Naive thymus-derived CD8-positive, alpha-beta T cell (primary cell): ENCODE measurements around the gene INIP. TPM values are rescaled to one million over a fixed set of nuclear protein-coding genes. Genes with fewer than 3 reads are reported as not detected.
A peak's percentile ranks its signal among the peaks of the same experiment; 100 is the strongest.
"Not testable (repeated sequence)": the region's sequence is repeated elsewhere in the genome, so short reads cannot be mapped to it uniquely, and the experiment has no call there.

ENCODE experiments used
- ATAC-seq, 2 donors: fragments of 150-1000 bp; cut with Tn5 transposase in 1 of 2; sonication (Bioruptor Pico), chemical (Tn5 transposase) in 1 of 2; 1 replicate in 1 of 2; 2 replicates in 1 of 2; pipeline ENCODE4 v1.10.0; 2021; ENCODE audit warnings: mild to moderate bottlenecking in 2 of 2, moderate library complexity in 2 of 2
- POLR2A ChIA-PET: fragments of 350-600 bp; sonication (Branson Sonifier 250); formaldehyde crosslinking; loops from one replicate; lab custom pipeline; 2021; ENCODE audit warnings: antibody characterized with exemption; lab: Charles Lee
- DNase-seq, 10 donors: peaks; one replicate each; pipeline versions ENCODE4 v3.0.0 to v3.0.0-alpha.2; 2020 to 2022
- H3K27ac Mint-ChIP-seq, 10 donors: one replicate each; pipeline ENCODE4 v1.8.0; 2020 to 2022; ENCODE audit warnings: mild to moderate bottlenecking in 10 of 10, mixed read lengths in 10 of 10, moderate library complexity in 4 of 10, inconsistent platforms in 1 of 10
- H3K27me3 Mint-ChIP-seq, 5 donors: one replicate each; pipeline ENCODE4 v1.8.0; 2021 to 2022; ENCODE audit warnings: mixed read lengths in 5 of 5
- H3K36me3 Mint-ChIP-seq, 3 donors: one replicate each; pipeline ENCODE4 v1.8.0; 2020 to 2022; ENCODE audit warnings: mixed read lengths in 3 of 3, mild to moderate bottlenecking in 2 of 3, inconsistent platforms in 1 of 3
- H3K4me1 Mint-ChIP-seq, 4 donors: one replicate each; pipeline ENCODE4 v1.8.0; 2021 to 2022; ENCODE audit warnings: mixed read lengths in 4 of 4
- H3K4me3 Mint-ChIP-seq, 10 donors: one replicate each; pipeline ENCODE4 v1.8.0; 2020 to 2022; ENCODE audit warnings: mild to moderate bottlenecking in 10 of 10, mixed read lengths in 10 of 10, moderate library complexity in 6 of 10, inconsistent platforms in 1 of 10
- H3K9me3 Mint-ChIP-seq, 9 donors: one replicate each; pipeline ENCODE4 v1.8.0; 2020 to 2022; ENCODE audit warnings: mixed read lengths in 9 of 9, mild to moderate bottlenecking in 3 of 9, inconsistent platforms in 1 of 9, moderate library complexity in 1 of 9
- polyA plus RNA-seq, 3 donors: library from polyadenylated mRNA; unstranded; fragments of 300-500 nt; fragmentation: Illumina TruSeq; gene quantifications; one replicate each; pipeline ENCODE4 v1.2.3, GENCODE V29; 2021
- total RNA-seq, 8 experiments: library from RNA in 2 of 8; stranded (reverse) in 2 of 8; gene quantifications; one replicate each; pipeline ENCODE4 v1.2.3 and lab custom pipeline; 2021 to 2026

Gene INIP
- total and polyA plus RNA-seq, 5 experiments from 2014 or later: 25.8 to 38.9 (median 26.6) TPM

GRCh38 chr9:112699230-112699629, 18.7 kb downstream of the INIP start:
- Mint-ChIP-seq H3K9me3 (no peaks in the 10 kb centered on the region), H3K27ac (peak overlapping the region in 1 of 10 donors; percentile 63), H3K36me3 (peaks cover 4 to 69% (median 31%) of the 10 kb centered on the region in 3 donors), H3K4me1 (peaks cover 5 to 23% (median 18%) of the 10 kb centered on the region in 4 donors), H3K4me3 (no peak overlapping the region), H3K27me3 (no peaks in the 10 kb centered on the region)
- DNase-seq (no peak), ATAC-seq (no peak)
- POLR2A ChIA-PET: no interaction called here

GRCh38 chr9:112696461-112696860, 21.5 kb downstream of the INIP start:
- Mint-ChIP-seq H3K4me1 (peaks cover 5 to 21% (median 12%) of the 10 kb centered on the region in 4 donors), H3K27ac (peak overlapping the region in 3 of 10 donors; percentile 44 to 48 (median 48)), H3K27me3 (no peaks in the 10 kb centered on the region), H3K36me3 (peaks cover 8 to 76% (median 36%) of the 10 kb centered on the region in 3 donors), H3K9me3 (no peaks in the 10 kb centered on the region), H3K4me3 (no peak overlapping the region)
- POLR2A ChIA-PET: no interaction called here
- ATAC-seq: no peak
- no peak for DNase-seq

- Mint-ChIP-seq H3K27ac (peak overlapping the region in 3 of 10 donors; percentile 26 to 65 (median 64)), H3K27me3 (no peaks in the 10 kb centered on the region), H3K36me3 (peaks cover 8 to 76% (median 35%) of the 10 kb centered on the region in 3 donors), H3K4me1 (peaks cover 5 to 18% (median 10%) of the 10 kb centered on the region in 4 donors), H3K9me3 (no peaks in the 10 kb centered on the region), H3K4me3 (no peak overlapping the region)
- POLR2A ChIA-PET: no interaction called here
- ATAC-seq (no peak), DNase-seq (no peak)
Observed at GRCh38 chr9:112694706-112695555, 23.0 kb downstream of the INIP start.

- Mint-ChIP-seq H3K4me3 (no peak overlapping the region), H3K27ac (no peak overlapping the region)
Observed at GRCh38 chr9:112689161-112689740, 28.7 kb downstream of the INIP start.

GRCh38 chr9:112680731-112681402, 37.0 kb downstream of the INIP start:
- H3K36me3 Mint-ChIP-seq: peaks cover 10 to 21% (median 15%) of the 10 kb centered on the region in 3 donors
- DNase-seq (no peak), ATAC-seq (no peak)
- H3K4me1 Mint-ChIP-seq: peaks cover 7 to 15% (median 8%) of the 10 kb centered on the region in 4 donors
- H3K4me3 Mint-ChIP-seq: peak overlapping the region in 1 of 10 donors; percentile 26
- H3K9me3 Mint-ChIP-seq: peaks cover 0 to 33% (median 20%) of the 10 kb centered on the region in 9 donors
- POLR2A ChIA-PET: no interaction called here
- peak overlapping the region in 2 of 10 donors; percentile 6 to 87 for H3K27ac Mint-ChIP-seq
- H3K27me3 Mint-ChIP-seq: peaks cover 0 to 4% (median 0%) of the 10 kb centered on the region in 5 donors

More at GRCh38 chr9:112689161-112689740, 28.7 kb downstream of the INIP start:
- peaks cover 0 to 4% (median 1%) of the 10 kb centered on the region in 4 donors for H3K4me1 Mint-ChIP-seq
- peaks cover 4 to 90% (median 42%) of the 10 kb centered on the region in 3 donors for H3K36me3 Mint-ChIP-seq
- POLR2A ChIA-PET: no interaction called here
- DNase-seq: no peak
- no peak for ATAC-seq
- H3K27me3 Mint-ChIP-seq: no peaks in the 10 kb centered on the region
- peaks cover 0 to 2% (median 0%) of the 10 kb centered on the region in 9 donors for H3K9me3 Mint-ChIP-seq

GRCh38 chr9:112677040-112677439, 40.9 kb downstream of the INIP start:
- peaks cover 0 to 4% (median 0%) of the 10 kb centered on the region in 5 donors for H3K27me3 Mint-ChIP-seq
- H3K9me3 Mint-ChIP-seq: peaks cover 0 to 28% (median 19%) of the 10 kb centered on the region in 9 donors
- H3K36me3 Mint-ChIP-seq: peaks cover 0 to 15% (median 14%) of the 10 kb centered on the region in 3 donors
- H3K27ac Mint-ChIP-seq: no peak overlapping the region
- DNase-seq (no peak), ATAC-seq (no peak)
- H3K4me1 Mint-ChIP-seq: peaks cover 1 to 5% (median 3%) of the 10 kb centered on the region in 4 donors
- no peak overlapping the region for H3K4me3 Mint-ChIP-seq
- POLR2A ChIA-PET: no interaction called here

GRCh38 chr9:112673221-112673620, 44.7 kb downstream of the INIP start:
- H3K36me3 Mint-ChIP-seq: peaks cover 0 to 10% (median 6%) of the 10 kb centered on the region in 3 donors
- H3K27ac Mint-ChIP-seq, DNase-seq, H3K4me3 Mint-ChIP-seq, H3K27me3 Mint-ChIP-seq, POLR2A ChIA-PET, H3K4me1 Mint-ChIP-seq, ATAC-seq: not testable (repeated sequence)
- H3K9me3 Mint-ChIP-seq: peaks cover 0 to 20% (median 11%) of the 10 kb centered on the region in 9 donors

GRCh38 chr9:112670991-112671625, 46.8 kb downstream of the INIP start:
- no peaks in the 10 kb centered on the region for H3K27me3 Mint-ChIP-seq
- no peak for DNase-seq
- H3K36me3 Mint-ChIP-seq: no peaks in the 10 kb centered on the region
- POLR2A ChIA-PET: no interaction called here
- H3K4me3 Mint-ChIP-seq: no peak overlapping the region
- H3K4me1 Mint-ChIP-seq: no peaks in the 10 kb centered on the region
- no peak overlapping the region for H3K27ac Mint-ChIP-seq
- peaks cover 0 to 2% (median 0%) of the 10 kb centered on the region in 9 donors for H3K9me3 Mint-ChIP-seq
- no peak for ATAC-seq

- Mint-ChIP-seq H3K9me3 (peaks cover 0 to 2% (median 0%) of the 10 kb centered on the region in 9 donors), H3K27ac (peak overlapping the region in 1 of 10 donors; percentile 41), H3K27me3 (no peaks in the 10 kb centered on the region), H3K4me3 (no peak overlapping the region), H3K4me1 (no peaks in the 10 kb centered on the region), H3K36me3 (no peaks in the 10 kb centered on the region)
- DNase-seq (no peak), ATAC-seq (no peak)
- POLR2A ChIA-PET: interaction anchor here (0.6 kb wide), 1 partner anchor 299 kb away, joined by 3 read pairs; no protein-coding TSS in a partner anchor
Observed at GRCh38 chr9:112669326-112669725, 48.6 kb downstream of the INIP start.

GRCh38 chr9:112665347-112665746, 52.6 kb downstream of the INIP start:
- Mint-ChIP-seq H3K4me1 (no peaks in the 10 kb centered on the region), H3K36me3 (no peaks in the 10 kb centered on the region), H3K9me3 (no peaks in the 10 kb centered on the region), H3K4me3 (no peak overlapping the region), H3K27me3 (no peaks in the 10 kb centered on the region), H3K27ac (no peak overlapping the region)
- DNase-seq (no peak), ATAC-seq (no peak)
- POLR2A ChIA-PET: no interaction called here

- Mint-ChIP-seq H3K27me3 (no peaks in the 10 kb centered on the region), H3K27ac (no peak overlapping the region), H3K36me3 (peaks cover 0 to 7% (median 4%) of the 10 kb centered on the region in 3 donors), H3K4me1 (no peaks in the 10 kb centered on the region), H3K9me3 (no peaks in the 10 kb centered on the region), H3K4me3 (no peak overlapping the region)
- POLR2A ChIA-PET: no interaction called here
- ATAC-seq: no peak
- DNase-seq: no peak
Observed at GRCh38 chr9:112664531-112664930, 53.4 kb downstream of the INIP start.

GRCh38 chr9:112663681-112664080, 54.2 kb downstream of the INIP start:
- no peaks in the 10 kb centered on the region for H3K4me1 Mint-ChIP-seq
- H3K4me3 Mint-ChIP-seq: no peak overlapping the region
- DNase-seq: no peak
- POLR2A ChIA-PET: no interaction called here
- H3K36me3 Mint-ChIP-seq: peaks cover 0 to 9% (median 8%) of the 10 kb centered on the region in 3 donors
- no peak overlapping the region for H3K27ac Mint-ChIP-seq
- ATAC-seq: no peak
- no peaks in the 10 kb centered on the region for H3K9me3 Mint-ChIP-seq
- no peaks in the 10 kb centered on the region for H3K27me3 Mint-ChIP-seq
